Bronchial epithelial cell (primary cell): ENCODE results near the gene KCNK10. TPM values are rescaled to one million over a fixed set of nuclear protein-coding genes. Genes with fewer than 3 reads are reported as not detected.

Experiments used
- DNase-seq: peaks from one replicate; pipeline ENCODE4 v3.0.0-alpha.2; 2010; ENCODE audit warnings: low read depth
- FAIRE-seq: peaks from 2 replicates; lab custom pipeline; 2011; peaks lifted over from hg19 to GRCh38; lab: Jason Lieb, UNC
- H3K27me3 ChIP-seq: 2 replicates; pipeline ENCODE4 v1.5.1; 2011; ENCODE audit warnings: low read length; ENCODE audit not compliant: control insufficient read depth, insufficient read depth
- H3K36me3 ChIP-seq: 2 replicates; pipeline ENCODE4 v1.5.1; 2011; ENCODE audit warnings: low read length; ENCODE audit not compliant: control insufficient read depth, insufficient read depth
- H3K4me3 ChIP-seq: 2 replicates; pipeline ENCODE4 v1.5.1; 2011; ENCODE audit warnings: mild to moderate bottlenecking, low read depth, low read length, control low read depth
- CTCF ChIP-seq: IDR thresholded peaks from 2 replicates; pipeline ENCODE4 v1.5.1; 2011; ENCODE audit warnings: mild to moderate bottlenecking, moderate library complexity, low read length, control low read depth, inconsistent platforms; ENCODE audit not compliant: insufficient read depth, severe bottlenecking
- total RNA-seq: library from RNA; depleted of rRNA; stranded (reverse); fragments of >200 nt; gene quantifications from 2 replicates; pipeline ENCODE4 v1.2.1, GENCODE V29; 2014

KCNK10 gene
- total RNA-seq, 1 donor from 2014 or later = not detected

DNA sequence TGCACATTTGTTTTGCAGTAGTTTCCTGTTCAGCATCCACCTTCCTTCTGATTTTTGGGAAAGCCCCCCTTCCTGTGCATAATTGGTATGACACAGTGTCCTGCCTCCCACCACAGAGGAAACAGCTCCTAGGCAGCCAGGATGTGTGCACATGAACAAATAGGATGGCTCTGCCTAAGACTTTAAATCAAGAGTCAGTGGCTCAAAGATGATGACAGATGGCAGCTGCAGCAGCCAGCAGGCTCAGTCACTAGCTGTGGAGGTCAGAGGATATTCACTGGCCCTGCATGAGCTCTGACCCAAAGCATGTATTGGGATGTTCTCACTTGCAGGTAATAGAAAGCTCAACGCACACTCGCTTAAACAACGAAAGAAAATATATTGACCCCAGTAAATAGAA lies 90.3 kb downstream of the KCNK10 start:
- FAIRE-seq (no peak), DNase-seq (no peak)
- no peaks in the 10 kb centered on the region for H3K27me3 ChIP-seq
- no peak for TF ChIP-seq CTCF
- no peaks in the 10 kb centered on the region for H3K36me3 ChIP-seq
- no peak overlapping the region for H3K4me3 ChIP-seq

GRCh38 chr14:88231603-88232002 lies 91.5 kb downstream of the KCNK10 start:
- no peak for DNase-seq
- FAIRE-seq = no peak
- H3K36me3 ChIP-seq = no peaks in the 10 kb centered on the region
- no peak for TF ChIP-seq CTCF
- H3K4me3 ChIP-seq = no peak overlapping the region
- no peaks in the 10 kb centered on the region for H3K27me3 ChIP-seq

DNA sequence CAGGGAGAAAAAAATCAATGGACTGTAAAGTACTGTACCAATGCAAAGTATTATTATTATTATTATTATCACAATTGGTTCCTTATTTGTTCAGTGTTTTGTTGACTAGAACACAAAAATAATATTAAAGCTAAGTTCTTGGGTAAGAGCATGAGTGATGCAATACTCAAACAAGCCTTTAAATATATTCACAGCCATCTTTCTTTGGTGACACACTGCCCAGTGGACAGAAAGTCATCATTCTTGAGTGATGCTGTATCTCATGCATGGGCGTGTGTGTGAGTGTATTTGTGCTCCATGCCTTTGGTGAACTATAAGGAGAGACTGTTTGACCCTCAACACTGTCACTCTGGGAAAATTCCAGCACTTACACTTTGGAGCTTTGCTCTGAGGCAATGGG lies 93.6 kb downstream of the KCNK10 start:
- no peaks in the 10 kb centered on the region for H3K36me3 ChIP-seq
- FAIRE-seq = no peak
- peak; percentile 42 for DNase-seq
- no peaks in the 10 kb centered on the region for H3K27me3 ChIP-seq
- no peak overlapping the region for H3K4me3 ChIP-seq
- no peak for TF ChIP-seq CTCF

DNA sequence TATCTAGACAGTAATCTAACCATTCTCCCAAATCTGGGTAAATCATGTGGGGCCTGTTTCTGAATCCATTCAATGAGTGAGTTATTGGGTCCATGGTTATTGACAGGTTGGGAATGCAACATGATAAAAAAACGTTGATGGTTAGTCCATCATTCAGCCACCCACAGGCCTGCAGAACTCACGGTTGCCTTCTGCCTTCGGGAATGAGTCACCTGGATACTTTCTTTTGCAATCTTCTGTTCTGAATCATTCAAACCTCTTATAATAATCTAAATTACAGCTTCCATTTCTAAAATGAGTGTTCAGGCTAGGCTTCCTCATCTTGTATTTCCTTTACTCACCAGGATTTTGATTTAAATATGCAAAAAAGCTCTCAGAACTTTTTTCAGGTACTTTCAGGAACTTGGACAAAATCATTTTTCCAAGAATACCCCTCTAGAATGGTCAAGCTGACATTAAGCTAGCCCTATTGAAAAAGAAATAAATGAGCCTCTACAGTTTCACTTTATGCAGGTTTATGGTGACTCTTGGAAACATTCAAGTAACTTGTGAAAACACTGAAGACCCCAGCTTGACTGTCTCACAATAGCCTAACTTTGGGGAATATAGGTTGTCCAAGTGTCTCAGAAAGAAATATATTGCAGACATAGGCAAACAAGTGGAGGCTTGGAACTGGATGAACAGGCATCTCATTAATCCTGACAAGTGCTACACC lies 94.4 kb downstream of the KCNK10 start:
- DNase-seq = peak; percentile 64
- TF ChIP-seq CTCF = no peak
- FAIRE-seq = no peak

DNA sequence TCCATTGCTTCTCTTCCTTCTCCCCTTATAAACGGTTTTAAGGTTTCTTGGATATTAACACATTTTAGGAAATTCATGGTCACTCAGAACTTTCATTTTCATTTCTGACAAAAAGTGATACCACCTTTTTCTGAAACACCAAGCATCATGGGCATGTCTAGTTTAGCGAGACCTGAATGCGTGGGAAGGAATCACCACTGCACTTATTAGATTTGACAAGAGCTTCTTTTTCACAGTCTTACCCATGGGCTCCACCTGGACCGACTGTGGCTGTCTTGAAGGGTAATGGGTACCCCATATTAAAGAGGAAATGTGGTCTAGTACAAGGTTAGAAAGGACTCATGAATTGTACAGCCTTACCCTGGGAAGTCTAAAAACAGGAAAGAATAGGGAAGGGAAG lies 95.4 kb downstream of the KCNK10 start:
- no peaks in the 10 kb centered on the region for H3K27me3 ChIP-seq
- no peak for DNase-seq
- TF ChIP-seq CTCF = no peak
- H3K36me3 ChIP-seq = no peaks in the 10 kb centered on the region
- H3K4me3 ChIP-seq = no peak overlapping the region
- FAIRE-seq = no peak

More for the DNA sequence above, 94.4 kb downstream of the KCNK10 start:
- H3K27me3 ChIP-seq = no peaks in the 10 kb centered on the region
- H3K36me3 ChIP-seq = no peaks in the 10 kb centered on the region
- no peak overlapping the region for H3K4me3 ChIP-seq

GRCh38 chr14:88225721-88226120 lies 97.3 kb downstream of the KCNK10 start:
- no peaks in the 10 kb centered on the region for H3K36me3 ChIP-seq
- no peak for FAIRE-seq
- no peak overlapping the region for H3K4me3 ChIP-seq
- no peaks in the 10 kb centered on the region for H3K27me3 ChIP-seq
- no peak for TF ChIP-seq CTCF
- DNase-seq = no peak
